ENCODE results near the gene SLC16A8.

DNA sequence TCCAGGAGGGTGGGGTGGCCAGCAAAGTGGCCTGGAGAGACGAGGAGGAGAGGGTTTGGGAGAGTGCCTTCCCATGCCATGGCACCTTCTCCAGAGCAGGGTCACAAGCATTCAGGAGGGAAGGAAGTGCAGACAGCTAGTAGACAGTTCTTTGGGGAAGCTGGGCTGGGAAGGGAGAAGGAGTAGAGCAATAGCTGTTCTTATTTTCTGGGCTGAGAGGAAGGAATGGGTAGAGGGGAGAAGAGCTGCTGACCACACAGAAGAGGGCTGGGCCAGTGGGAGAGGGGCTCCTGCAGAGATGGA lies 41.5 kb downstream of the SLC16A8 start:
- TF ChIP-seq SP1 (IDR thresholded peaks at IDR 0.05; ENCODE audit: low read depth) (no peak), EZH2 (IDR thresholded peaks at IDR 0.05) (no peak)
- TF ChIP-seq, protein P1, sequence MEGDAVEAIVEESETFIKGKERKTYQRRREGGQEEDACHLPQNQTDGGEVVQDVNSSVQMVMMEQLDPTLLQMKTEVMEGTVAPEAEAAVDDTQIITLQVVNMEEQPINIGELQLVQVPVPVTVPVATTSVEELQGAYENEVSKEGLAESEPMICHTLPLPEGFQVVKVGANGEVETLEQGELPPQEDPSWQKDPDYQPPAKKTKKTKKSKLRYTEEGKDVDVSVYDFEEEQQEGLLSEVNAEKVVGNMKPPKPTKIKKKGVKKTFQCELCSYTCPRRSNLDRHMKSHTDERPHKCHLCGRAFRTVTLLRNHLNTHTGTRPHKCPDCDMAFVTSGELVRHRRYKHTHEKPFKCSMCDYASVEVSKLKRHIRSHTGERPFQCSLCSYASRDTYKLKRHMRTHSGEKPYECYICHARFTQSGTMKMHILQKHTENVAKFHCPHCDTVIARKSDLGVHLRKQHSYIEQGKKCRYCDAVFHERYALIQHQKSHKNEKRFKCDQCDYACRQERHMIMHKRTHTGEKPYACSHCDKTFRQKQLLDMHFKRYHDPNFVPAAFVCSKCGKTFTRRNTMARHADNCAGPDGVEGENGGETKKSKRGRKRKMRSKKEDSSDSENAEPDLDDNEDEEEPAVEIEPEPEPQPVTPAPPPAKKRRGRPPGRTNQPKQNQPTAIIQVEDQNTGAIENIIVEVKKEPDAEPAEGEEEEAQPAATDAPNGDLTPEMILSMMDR (IDR thresholded peaks at IDR 0.05 in 2 of 3, conservative IDR thresholded peaks at IDR 0.05 in 1 of 3; ENCODE audit: borderline replicate concordance in 1 of 3, insufficient read depth in 1 of 3, low read depth in 2 of 3, low read length in 2 of 3): no peak

Measured in HCT116 (cell line).